Measurements from ENCODE around the gene LCA5. TPM values are rescaled to one million over a fixed set of nuclear protein-coding genes. Genes with fewer than 3 reads are reported as not detected.
"Not testable (repeated sequence)": the region's sequence is repeated elsewhere in the genome, so short reads cannot be mapped to it uniquely, and the experiment has no call there.

Gene LCA5
- total RNA-seq, result 2.2 TPM
- long read RNA-seq, full-length matches to known transcripts, result 2 of 3 reads
- long read RNA-seq, partial matches to known transcripts, result 0 of 3 reads
- long read RNA-seq, other reads (novel, unspliced or antisense), result 1 of 3 reads

- ATAC-seq, result peak; percentile 99
- intact Hi-C loops (cut with DNase I), result loop anchor here (5.0 kb wide), 2 partner anchors 305 to 460 kb away; partner anchors contain the start of genes HMGN3 and PHIP
- DNase-seq (ENCODE audit: missing footprints), result peak; percentile 92
Observed at GRCh38 chr6:79536954-79537747, at the start of gene LCA5. Gene LCA5, minus strand, starts transcription at chr6:79537430. Its CDS starts 18,536 bp downstream, at chr6:79518894.

GRCh38 chr6:79586548-79586947 lies 49.3 kb upstream of the LCA5 start:
- intact Hi-C loops (cut with DNase I), result no loop called here
- DNase-seq (ENCODE audit: missing footprints), result no peak
- ATAC-seq, result no peak

- ATAC-seq (no peak), DNase-seq (ENCODE audit: missing footprints) (no peak)
- intact Hi-C loops (cut with DNase I), result no loop called here
Observed at GRCh38 chr6:79584332-79584731, 47.1 kb upstream of the LCA5 start.

GRCh38 chr6:79577926-79578325 lies 40.7 kb upstream of the LCA5 start:
- intact Hi-C loops (cut with DNase I); ATAC-seq; DNase-seq (ENCODE audit: missing footprints): not testable (repeated sequence)

GRCh38 chr6:79574630-79575225 lies 37.5 kb upstream of the LCA5 start:
- ATAC-seq (no peak), DNase-seq (ENCODE audit: missing footprints) (no peak)
- intact Hi-C loops (cut with DNase I), result loop anchor here (5.0 kb wide), 1 partner anchor 238 kb away; no protein-coding TSS in a partner anchor

GRCh38 chr6:79574174-79574573 lies 36.9 kb upstream of the LCA5 start:
- ATAC-seq (no peak), DNase-seq (ENCODE audit: missing footprints) (no peak)
- intact Hi-C loops (cut with DNase I), result loop anchor here (5.0 kb wide), 1 partner anchor 238 kb away; no protein-coding TSS in a partner anchor

GRCh38 chr6:79571030-79571367 lies 33.8 kb upstream of the LCA5 start:
- DNase-seq (ENCODE audit: missing footprints) (no peak), ATAC-seq (no peak)
- intact Hi-C loops (cut with DNase I), result loop anchor here (2.0 to 5.0 kb wide), 3 partner anchors 100 to 241 kb away; no protein-coding TSS in a partner anchor

- no peak for ATAC-seq
- intact Hi-C loops (cut with DNase I), result loop anchor here (2.0 to 5.0 kb wide), 3 partner anchors 100 to 242 kb away; no protein-coding TSS in a partner anchor
- DNase-seq (ENCODE audit: missing footprints), result no peak
Observed at GRCh38 chr6:79570129-79571029, 33.1 kb upstream of the LCA5 start.

GRCh38 chr6:79568996-79569395 lies 31.8 kb upstream of the LCA5 start:
- DNase-seq (ENCODE audit: missing footprints) (no peak), ATAC-seq (no peak)
- intact Hi-C loops (cut with DNase I), result no loop called here

GRCh38 chr6:79564636-79565035 lies 27.4 kb upstream of the LCA5 start:
- ATAC-seq (no peak), DNase-seq (ENCODE audit: missing footprints) (no peak)
- intact Hi-C loops (cut with DNase I), result no loop called here

- intact Hi-C loops (cut with DNase I), result no loop called here
- ATAC-seq (no peak), DNase-seq (ENCODE audit: missing footprints) (no peak)
Observed at GRCh38 chr6:79559706-79560105, 22.5 kb upstream of the LCA5 start.

GRCh38 chr6:79557673-79558467 lies 20.6 kb upstream of the LCA5 start:
- intact Hi-C loops (cut with DNase I), result no loop called here
- ATAC-seq, result no peak
- no peak for DNase-seq (ENCODE audit: missing footprints)

GRCh38 chr6:79554305-79554704 lies 17.1 kb upstream of the LCA5 start:
- no peak for ATAC-seq
- DNase-seq (ENCODE audit: missing footprints), result no peak
- intact Hi-C loops (cut with DNase I), result no loop called here

GRCh38 chr6:79551401-79551800 lies 14.2 kb upstream of the LCA5 start:
- intact Hi-C loops (cut with DNase I), result no loop called here
- DNase-seq (ENCODE audit: missing footprints) (no peak), ATAC-seq (no peak)

GRCh38 chr6:79548304-79548703 lies 11.1 kb upstream of the LCA5 start:
- ATAC-seq (no peak), DNase-seq (ENCODE audit: missing footprints) (no peak)
- intact Hi-C loops (cut with DNase I), result no loop called here

- ATAC-seq (no peak), DNase-seq (ENCODE audit: missing footprints) (no peak)
- intact Hi-C loops (cut with DNase I), result no loop called here
Observed at GRCh38 chr6:79546186-79546585, 9.0 kb upstream of the LCA5 start.

GRCh38 chr6:79544939-79545450 lies 7.8 kb upstream of the LCA5 start:
- intact Hi-C loops (cut with DNase I), result no loop called here

GRCh38 chr6:79544299-79544927 lies 7.2 kb upstream of the LCA5 start:
- DNase-seq (ENCODE audit: missing footprints), result no peak
- no peak for ATAC-seq
- intact Hi-C loops (cut with DNase I), result no loop called here

More at GRCh38 chr6:79544939-79545450, 7.8 kb upstream of the LCA5 start:
- peak; percentile 88 for ATAC-seq
- peak; percentile 76 for DNase-seq (ENCODE audit: missing footprints)

Data from Right ventricle myocardium inferior (tissue), 1 donor.